ENCODE measurements around the gene ETV6.
"Not testable (repeated sequence)": the region's sequence is repeated elsewhere in the genome, so short reads cannot be mapped to it uniquely, and the experiment has no call there.

Gene ETV6

GRCh38 chr12:11668611-11669010 lies 19.1 kb downstream of the ETV6 start:
- no peak for DNase-seq (ENCODE audit: low read depth)

- no peak for DNase-seq (ENCODE audit: low read depth)
Measured at GRCh38 chr12:11669348-11669747, 19.9 kb downstream of the ETV6 start.

GRCh38 chr12:11672256-11673191 lies 23.1 kb downstream of the ETV6 start:
- no peak for DNase-seq (ENCODE audit: low read depth)

GRCh38 chr12:11673666-11674461 lies 24.4 kb downstream of the ETV6 start:
- no peak for DNase-seq (ENCODE audit: low read depth)

- no peak for DNase-seq (ENCODE audit: low read depth)
Measured at GRCh38 chr12:11674894-11675390, 25.5 kb downstream of the ETV6 start.

- no peak for DNase-seq (ENCODE audit: low read depth)
Measured at GRCh38 chr12:11676052-11676451, 26.6 kb downstream of the ETV6 start.

GRCh38 chr12:11677093-11677492 lies 27.6 kb downstream of the ETV6 start:
- DNase-seq (ENCODE audit: low read depth): no peak

- DNase-seq (ENCODE audit: low read depth): no peak
Measured at GRCh38 chr12:11677752-11678151, 28.3 kb downstream of the ETV6 start.

- DNase-seq (ENCODE audit: low read depth): no peak
Measured at GRCh38 chr12:11678781-11679180, 29.3 kb downstream of the ETV6 start.

GRCh38 chr12:11681207-11681606 lies 31.7 kb downstream of the ETV6 start:
- no peak for DNase-seq (ENCODE audit: low read depth)

GRCh38 chr12:11681695-11682094 lies 32.2 kb downstream of the ETV6 start:
- DNase-seq (ENCODE audit: low read depth): not testable (repeated sequence)

GRCh38 chr12:11684393-11684792 lies 34.9 kb downstream of the ETV6 start:
- DNase-seq (ENCODE audit: low read depth): no peak

- DNase-seq (ENCODE audit: low read depth): no peak
Measured at GRCh38 chr12:11684811-11685210, 35.3 kb downstream of the ETV6 start.

- no peak for DNase-seq (ENCODE audit: low read depth)
Measured at GRCh38 chr12:11685316-11685715, 35.8 kb downstream of the ETV6 start.

GRCh38 chr12:11685716-11686115 lies 36.2 kb downstream of the ETV6 start:
- DNase-seq (ENCODE audit: low read depth): no peak

GRCh38 chr12:11686120-11686519 lies 36.6 kb downstream of the ETV6 start:
- DNase-seq (ENCODE audit: low read depth): no peak

GRCh38 chr12:11687528-11687927 lies 38.1 kb downstream of the ETV6 start:
- no peak for DNase-seq (ENCODE audit: low read depth)

GRCh38 chr12:11688379-11688778 lies 38.9 kb downstream of the ETV6 start:
- no peak for DNase-seq (ENCODE audit: low read depth)

GRCh38 chr12:11688831-11689230 lies 39.4 kb downstream of the ETV6 start:
- no peak for DNase-seq (ENCODE audit: low read depth)

- no peak for DNase-seq (ENCODE audit: low read depth)
Measured at GRCh38 chr12:11689591-11690186, 40.2 kb downstream of the ETV6 start.

- no peak for DNase-seq (ENCODE audit: low read depth)
Measured at GRCh38 chr12:11693067-11693466, 43.6 kb downstream of the ETV6 start.

GRCh38 chr12:11693601-11694000 lies 44.1 kb downstream of the ETV6 start:
- DNase-seq (ENCODE audit: low read depth): no peak

All from stimulated activated CD8-positive, alpha-beta memory T cell treated with anti-CD3 and anti-CD28 coated beads, Interleukin-7, amount 100 ng/mL, for 24 hours (primary cell).